GM21360 (cell line): Measurements from ENCODE around the gene COMP.

Experiments
- ATAC-seq: cut with Tn5 transposase; IDR thresholded peaks from one replicate; pipeline ENCODE4 v1.9.1; 2021; ENCODE audit warnings: mild to moderate bottlenecking, moderate library complexity; ENCODE audit not compliant: unreplicated experiment

COMP gene

DNA sequence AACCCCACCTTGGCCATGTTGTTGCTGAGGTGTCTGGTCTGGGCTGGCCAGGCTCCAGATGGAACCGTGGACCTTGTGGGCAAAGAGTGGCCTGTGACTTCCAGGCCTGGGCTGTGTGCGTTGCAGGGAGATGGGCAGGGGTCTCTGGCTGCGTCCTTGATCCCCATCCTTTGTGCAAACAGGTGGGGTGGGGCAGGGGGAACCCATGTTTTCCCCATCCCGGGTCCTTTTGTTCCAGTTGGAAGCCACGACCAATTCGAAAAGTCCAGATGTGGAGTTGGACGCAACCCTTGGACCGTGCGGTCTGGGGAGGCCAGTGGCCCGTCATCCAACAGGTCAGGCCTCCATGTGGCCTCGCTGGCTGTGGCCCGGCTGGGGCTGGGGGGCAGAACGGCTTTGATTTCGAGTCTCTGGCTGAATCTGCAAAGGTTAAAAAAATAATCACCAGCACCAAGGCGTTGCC lies 13.1 kb upstream of the COMP start:
- no peak for ATAC-seq

DNA sequence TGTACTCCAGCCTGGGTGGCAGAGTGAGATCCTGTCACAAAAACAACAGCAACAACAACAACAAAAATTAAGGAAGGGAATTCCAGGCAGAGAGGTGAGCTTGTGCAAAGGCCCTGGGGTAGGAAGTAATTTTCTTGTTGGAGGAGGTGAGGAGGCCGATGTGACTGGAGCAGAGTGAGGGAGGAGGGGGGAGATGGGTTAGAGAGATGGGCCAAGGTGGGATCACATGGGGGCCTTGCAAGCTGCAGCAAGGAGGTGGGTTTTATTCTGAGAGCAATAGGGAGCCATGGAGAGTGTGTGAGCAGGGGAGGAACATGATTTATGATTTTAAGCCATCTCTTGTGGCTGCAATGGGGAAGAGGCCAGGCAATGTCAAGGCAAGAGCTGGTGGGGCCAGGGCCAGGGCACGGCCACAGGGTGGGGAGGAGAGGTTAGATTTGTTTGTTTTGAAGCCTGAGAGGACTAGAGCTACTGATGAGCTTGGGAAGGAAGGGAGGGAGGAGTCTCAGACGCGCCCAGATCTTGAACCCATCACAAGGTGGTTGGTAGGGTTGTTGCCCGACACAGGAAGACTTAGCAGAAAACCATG lies 12.5 kb upstream of the COMP start:
- ATAC-seq, result no peak

DNA sequence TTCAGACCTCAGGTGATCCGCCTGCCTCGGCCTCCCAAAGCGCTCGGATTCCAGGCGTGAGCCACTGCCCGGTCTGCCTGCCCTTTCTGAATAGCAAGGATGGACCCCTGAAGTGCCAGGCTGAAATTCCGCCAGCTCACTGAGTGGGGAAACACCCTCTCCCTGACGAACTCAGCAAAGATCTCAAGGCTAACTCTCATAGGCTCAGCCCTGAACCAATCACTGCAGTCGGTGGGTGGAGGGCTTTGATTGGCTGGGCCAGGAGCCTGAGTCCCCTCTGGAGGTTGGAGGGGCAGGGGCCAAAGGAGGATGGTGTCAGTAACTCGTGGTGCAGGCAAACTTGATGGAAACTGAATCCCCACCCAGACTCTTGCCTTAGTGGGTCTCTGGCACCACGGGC lies 11.2 kb upstream of the COMP start:
- ATAC-seq, result no peak

GRCh38 chr19:18800636-18801035 lies 9.5 kb upstream of the COMP start:
- ATAC-seq, result no peak

DNA sequence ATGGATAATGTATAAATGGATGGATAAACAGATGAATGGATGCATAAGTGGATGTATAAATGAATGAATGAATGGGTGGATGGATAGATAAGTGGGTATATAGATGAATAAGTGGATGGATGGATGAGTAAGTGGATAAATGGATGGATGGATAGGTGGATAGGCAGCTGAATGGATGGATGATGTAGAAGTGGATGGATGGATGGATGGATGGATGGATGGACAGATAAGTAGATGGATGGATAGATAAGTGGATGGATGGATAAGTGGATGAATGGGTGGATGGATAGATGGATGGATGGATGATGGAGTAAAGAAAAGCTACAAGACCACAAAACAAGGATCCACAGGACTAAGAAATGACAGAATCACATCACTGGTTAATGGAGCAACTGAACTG lies 9.0 kb upstream of the COMP start:
- ATAC-seq, result no peak

- no peak for ATAC-seq
Observed at GRCh38 chr19:18799389-18799970, 8.4 kb upstream of the COMP start.

- no peak for ATAC-seq
Observed at GRCh38 chr19:18798384-18799352, 7.6 kb upstream of the COMP start.

DNA sequence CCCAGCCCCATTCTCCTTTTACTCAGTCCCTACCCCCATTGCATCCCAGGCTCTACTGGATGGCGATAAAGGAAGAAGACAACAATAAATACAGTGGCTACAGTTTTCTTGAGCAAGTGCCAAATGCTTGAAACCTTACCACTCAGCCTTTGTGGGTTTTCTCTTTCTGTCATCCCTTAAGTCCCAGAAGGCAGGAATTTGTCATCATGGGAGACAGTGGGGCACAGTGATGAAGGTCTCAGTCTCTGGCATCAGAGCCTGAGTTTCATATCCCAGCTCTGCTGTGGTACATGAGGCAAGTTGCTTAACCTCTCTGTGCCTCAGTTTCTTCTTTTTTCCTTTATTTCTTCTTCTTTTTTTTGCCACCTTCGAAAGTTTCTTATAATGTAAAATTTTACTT lies 5.1 kb upstream of the COMP start:
- ATAC-seq, result no peak

DNA sequence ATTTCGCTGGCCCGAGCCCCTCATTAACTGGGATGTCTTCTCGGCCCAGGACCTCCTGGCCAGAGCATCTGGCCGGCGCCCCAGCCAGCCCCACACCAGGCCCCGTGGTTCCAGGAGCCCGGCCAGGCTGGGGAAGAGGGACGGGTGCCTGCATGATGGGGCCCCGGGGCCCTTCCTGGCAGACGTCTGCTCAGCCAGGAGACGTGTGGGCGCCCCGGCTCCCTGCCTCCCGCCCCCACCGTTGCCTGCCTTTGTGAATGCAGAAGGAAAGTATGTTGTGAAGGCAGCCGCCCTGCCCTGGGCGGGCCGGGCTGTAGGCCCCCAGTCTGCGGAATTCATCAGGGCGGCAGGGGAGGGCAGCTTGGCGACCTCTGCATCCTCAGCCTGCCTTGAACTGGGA lies 4.4 kb upstream of the COMP start:
- no peak for ATAC-seq

- no peak for ATAC-seq
Observed at GRCh38 chr19:18794692-18795091, 3.6 kb upstream of the COMP start.

DNA sequence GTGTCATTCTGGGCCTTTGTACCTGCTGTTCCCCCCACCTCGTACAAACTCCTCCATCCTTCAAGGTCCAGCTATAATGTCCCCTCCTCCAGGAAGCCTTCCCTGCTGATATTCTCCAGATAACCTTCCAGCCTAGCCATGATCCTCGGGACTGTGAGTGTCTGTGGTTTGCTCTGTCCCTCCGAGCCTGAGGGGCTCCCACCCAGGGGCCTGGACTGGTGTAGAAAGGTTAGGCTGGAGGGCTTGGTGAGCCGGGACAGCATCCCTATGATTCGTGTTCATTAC lies 2.9 kb upstream of the COMP start:
- ATAC-seq, result no peak

- no peak for ATAC-seq
Observed at GRCh38 chr19:18793144-18794028, 2.3 kb upstream of the COMP start.

DNA sequence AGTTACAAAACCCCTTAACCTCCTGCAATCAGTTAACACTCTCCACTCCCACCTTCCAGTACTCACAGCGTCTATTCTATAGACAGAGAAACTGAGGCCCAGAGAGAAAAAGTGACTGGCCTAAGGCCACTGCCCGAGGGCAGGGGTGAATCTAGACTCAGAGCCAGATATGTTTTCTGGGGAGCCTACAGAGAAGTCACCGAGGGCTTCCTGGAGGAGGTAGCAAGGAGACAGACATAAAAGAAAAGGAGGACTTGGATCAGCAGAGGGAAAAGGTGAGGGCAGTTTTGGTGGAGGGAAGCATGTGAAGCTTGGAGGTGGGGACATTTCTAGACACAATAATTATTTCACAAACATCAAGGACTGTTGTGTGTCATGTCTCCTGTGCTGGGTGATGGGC lies 1.6 kb upstream of the COMP start:
- ATAC-seq, result no peak

GRCh38 chr19:18791315-18791678 lies 192 bp upstream of the COMP start:
- no peak for ATAC-seq

GRCh38 chr19:18789883-18790565 lies 1.1 kb downstream of the COMP start:
- no peak for ATAC-seq

DNA sequence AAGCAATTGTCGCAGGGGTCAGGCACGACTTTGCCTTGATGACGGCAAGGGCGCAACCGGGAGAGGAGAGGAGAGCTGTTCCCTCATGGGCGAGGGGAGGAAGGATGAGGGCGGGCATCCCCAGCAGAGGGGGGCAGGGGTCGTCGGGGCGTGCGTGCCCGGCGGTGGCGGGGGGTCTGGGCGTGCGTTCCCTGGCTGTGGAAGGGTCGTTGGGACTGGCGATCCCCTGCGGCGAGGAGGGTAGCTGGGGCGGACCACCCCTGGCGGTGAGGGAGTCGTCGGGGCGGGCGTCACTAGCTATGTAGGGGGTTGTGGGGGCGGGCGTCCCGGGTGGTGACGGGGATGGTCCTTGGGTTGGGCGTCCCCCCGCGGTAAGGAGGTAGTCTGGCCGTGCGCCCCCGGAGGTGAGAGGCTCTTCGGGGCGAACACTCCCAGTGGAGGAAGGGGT lies 1.7 kb downstream of the COMP start:
- ATAC-seq, result no peak

GRCh38 chr19:18788529-18789421 lies 2.3 kb downstream of the COMP start:
- ATAC-seq, result no peak

DNA sequence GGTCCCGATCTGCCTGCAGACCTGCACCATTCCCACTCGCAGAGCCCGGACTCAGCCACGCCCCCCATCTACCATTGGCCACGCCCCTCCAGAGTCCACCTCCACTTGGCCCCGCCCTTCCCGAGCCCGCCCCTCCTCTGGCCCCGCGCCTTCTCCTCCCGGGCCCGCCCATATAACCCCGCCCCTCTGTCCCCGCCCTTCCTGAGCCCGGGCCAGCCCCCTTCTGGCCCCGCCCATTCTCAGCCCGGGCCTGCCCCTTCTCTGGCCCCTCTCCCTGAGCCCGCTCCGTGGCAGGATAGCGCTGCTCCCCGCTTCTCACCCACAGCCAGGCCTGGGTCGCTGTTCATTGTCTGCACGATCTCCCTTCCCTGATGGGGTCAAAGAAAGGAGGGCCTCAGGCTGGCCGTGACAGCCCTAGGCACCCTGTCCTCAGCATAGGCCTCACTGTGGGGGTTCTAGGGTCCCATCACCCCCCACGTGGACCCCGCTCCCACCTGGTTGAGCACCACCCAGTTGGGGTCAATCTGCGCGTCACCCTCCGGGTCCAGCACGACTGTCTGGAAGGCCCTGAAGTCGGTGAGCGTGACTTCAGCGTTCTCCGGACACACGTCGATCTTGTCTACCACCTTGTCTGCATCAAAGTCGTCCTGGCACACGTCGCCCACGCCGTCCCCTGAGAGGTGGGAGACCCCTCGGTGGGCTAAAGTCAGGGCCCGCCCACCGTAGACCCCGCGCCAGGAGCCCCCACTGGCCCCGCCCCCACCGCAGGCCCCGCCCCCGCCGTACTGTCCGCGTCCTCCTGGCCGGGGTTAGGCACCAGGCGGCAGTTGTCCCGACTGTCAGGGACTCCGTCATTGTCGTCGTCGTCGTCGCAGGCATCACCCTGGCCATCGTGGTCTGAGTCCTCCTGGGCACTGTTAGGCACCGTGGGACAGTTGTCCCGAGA lies 5.7 kb downstream of the COMP start:
- no peak for ATAC-seq

DNA sequence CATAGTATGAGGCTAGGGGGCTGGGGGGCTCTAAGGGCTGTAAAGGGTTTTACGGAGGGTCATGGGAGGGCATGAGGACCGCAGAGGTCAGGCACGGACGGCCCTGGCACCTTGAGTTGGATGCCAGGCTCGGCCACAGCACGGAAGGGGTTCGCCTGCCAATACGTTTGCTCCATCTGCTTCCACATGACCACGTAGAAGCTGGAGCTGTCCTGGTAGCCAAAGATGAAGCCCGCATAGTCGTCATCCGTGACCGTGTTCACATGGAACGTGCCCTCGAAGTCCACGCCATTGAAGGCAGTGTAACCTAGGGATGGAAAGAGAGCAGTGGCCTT lies 6.4 kb downstream of the COMP start:
- ATAC-seq, result no peak
